ENCODE data around the gene TMEM134.

DNA sequence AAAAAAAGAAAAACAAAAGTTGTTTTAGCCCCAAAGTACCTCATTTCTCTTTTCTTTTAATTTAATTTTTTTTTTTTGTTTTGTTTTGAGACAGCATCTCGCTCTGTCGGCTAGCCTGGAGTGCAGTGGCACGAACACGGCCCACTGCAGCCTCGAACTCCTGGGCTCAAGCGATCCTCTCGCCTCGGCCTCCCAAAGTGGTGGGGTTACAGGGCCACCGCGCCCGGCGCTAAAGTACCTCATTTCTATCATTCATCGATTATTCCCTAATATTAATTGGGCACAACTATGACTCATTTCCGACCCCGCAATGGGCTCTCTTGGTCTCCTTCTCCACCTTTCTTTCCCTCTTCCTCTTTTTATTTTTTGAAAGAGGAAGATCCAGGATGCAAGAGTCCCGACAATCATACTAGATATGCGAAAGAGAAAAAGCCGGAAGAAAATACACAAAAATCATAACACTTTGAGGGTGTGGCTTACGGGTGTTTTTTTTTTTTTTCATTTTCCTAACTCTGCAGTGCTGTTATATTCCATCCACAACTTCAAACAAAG, 13.3 kb upstream of the TMEM134 start:
- no peak for TF ChIP-seq POLR2A (IDR thresholded peaks at IDR 0.05)
- TF ChIP-seq, protein P1, sequence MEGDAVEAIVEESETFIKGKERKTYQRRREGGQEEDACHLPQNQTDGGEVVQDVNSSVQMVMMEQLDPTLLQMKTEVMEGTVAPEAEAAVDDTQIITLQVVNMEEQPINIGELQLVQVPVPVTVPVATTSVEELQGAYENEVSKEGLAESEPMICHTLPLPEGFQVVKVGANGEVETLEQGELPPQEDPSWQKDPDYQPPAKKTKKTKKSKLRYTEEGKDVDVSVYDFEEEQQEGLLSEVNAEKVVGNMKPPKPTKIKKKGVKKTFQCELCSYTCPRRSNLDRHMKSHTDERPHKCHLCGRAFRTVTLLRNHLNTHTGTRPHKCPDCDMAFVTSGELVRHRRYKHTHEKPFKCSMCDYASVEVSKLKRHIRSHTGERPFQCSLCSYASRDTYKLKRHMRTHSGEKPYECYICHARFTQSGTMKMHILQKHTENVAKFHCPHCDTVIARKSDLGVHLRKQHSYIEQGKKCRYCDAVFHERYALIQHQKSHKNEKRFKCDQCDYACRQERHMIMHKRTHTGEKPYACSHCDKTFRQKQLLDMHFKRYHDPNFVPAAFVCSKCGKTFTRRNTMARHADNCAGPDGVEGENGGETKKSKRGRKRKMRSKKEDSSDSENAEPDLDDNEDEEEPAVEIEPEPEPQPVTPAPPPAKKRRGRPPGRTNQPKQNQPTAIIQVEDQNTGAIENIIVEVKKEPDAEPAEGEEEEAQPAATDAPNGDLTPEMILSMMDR (IDR thresholded peaks at IDR 0.05): no peak

All from thyroid gland (tissue), 4 donors.